Kidney (tissue), 14 donors: ENCODE measurements around the gene MSRB1. TPM values are rescaled to one million over a fixed set of nuclear protein-coding genes. Genes with fewer than 3 reads are reported as not detected.
A peak's percentile ranks its signal among the peaks of the same experiment; 100 is the strongest.

Experiments
- DNase-seq, 5 donors: peaks; one replicate each; pipeline ENCODE4 v3.0.0-alpha.2; 2013 to 2020
- FAIRE-seq: peaks from 2 replicates; lab custom pipeline; 2012; peaks lifted over from hg19 to GRCh38; lab: Jason Lieb, UNC
- H3K27ac ChIP-seq, 2 donors: one replicate each; pipeline ENCODE4 v1.7.0; 2013; ENCODE audit warnings: low read depth in 2 of 2, low read length in 2 of 2, inconsistent platforms in 1 of 2
- H3K27me3 ChIP-seq: one replicate; pipeline ENCODE4 v1.7.1; 2013; ENCODE audit warnings: low read length, inconsistent platforms; ENCODE audit not compliant: control insufficient read depth, insufficient read depth
- H3K36me3 ChIP-seq, 3 donors: one replicate each; pipeline versions ENCODE4 v1.7.0 to v1.7.1; 2013; ENCODE audit warnings: low read length in 3 of 3, control low read depth in 1 of 3, inconsistent platforms in 1 of 3; ENCODE audit not compliant: insufficient read depth in 3 of 3, control insufficient read depth in 2 of 3
- H3K4me1 ChIP-seq, 3 donors: one replicate each; pipeline versions ENCODE4 v1.7.0 to v1.7.1; 2013; ENCODE audit warnings: low read length in 3 of 3, inconsistent platforms in 1 of 3, low read depth in 1 of 3; ENCODE audit not compliant: control insufficient read depth in 2 of 3, insufficient read depth in 2 of 3
- H3K4me3 ChIP-seq, 3 donors: one replicate each; pipeline versions ENCODE4 v1.7.0 to v1.8.1; 2013; ENCODE audit warnings: low read length in 3 of 3, control low read depth in 1 of 3, inconsistent platforms in 1 of 3
- H3K9ac ChIP-seq, 3 donors: one replicate each; pipeline versions ENCODE4 v1.7.0 to v1.7.1; 2013; ENCODE audit warnings: low read length in 3 of 3, control low read depth in 1 of 3, inconsistent platforms in 1 of 3
- H3K9me3 ChIP-seq, 3 donors: one replicate each; pipeline versions ENCODE4 v1.7.0 to v1.7.1; 2013; ENCODE audit warnings: low read length in 3 of 3, control low read depth in 1 of 3, inconsistent platforms in 1 of 3; ENCODE audit not compliant: control insufficient read depth in 2 of 3, insufficient read depth in 1 of 3
- intact Hi-C: fragments of 100-400 bp; cut with DNase I; formaldehyde crosslinking; loops from one replicate; pipeline ENCODE4 v1.11.1; 2022
- polyA plus RNA-seq: library from polyadenylated mRNA; stranded (reverse); fragments of 350-450 nt; fragmentation: Illumina TruSeq; extraction: RNeasy Lipid Tissue Mini Kit (QIAGEN cat#74804); gene quantifications from one replicate; pipeline ENCODE4 v1.2.3, GENCODE V29; 2014; ENCODE audit warnings: low read depth, low replicate concordance; ENCODE audit not compliant: insufficient read depth
- total RNA-seq: library from RNA; stranded (reverse); fragmentation: NEBNext Ultra II Directional; extraction: Animal tissue kit (Norgen Biotek cat#: 25700); gene quantifications from one replicate; pipeline ENCODE4 v1.2.1, GENCODE V29; 2021
- TF ChIP-seq, protein P1 (sequence below): IDR thresholded peaks from 3 replicates; pipeline ENCODE4 v1.5.1; 2012; ENCODE audit warnings: mild to moderate bottlenecking, moderate library complexity, borderline replicate concordance; ENCODE audit not compliant: insufficient read depth; ENCODE audit errors: extremely low read depth
- donor health status: control.
- donor health status: control.
- donor health status: control.
- donor health status: control.
- donor health status: control.
- donor health status: DM: yes; HTN: yes; CAD: no.
- donor health status: Normal renal cell carcinoma (clear cell type).

Gene MSRB1
- total and polyA plus RNA-seq, 2 donors from 2014 or later: 32.0 to 189 TPM

GRCh38 chr16:1929578-1930337 lies 13.2 kb downstream of the MSRB1 start:
- H3K4me1 ChIP-seq: no peaks in the 10 kb centered on the region
- no peak overlapping the region for H3K9ac ChIP-seq
- DNase-seq (peak; percentile 91 to 96 (median 94)), FAIRE-seq (no peak)
- no peaks in the 10 kb centered on the region for H3K27me3 ChIP-seq
- H3K27ac ChIP-seq: no peak overlapping the region
- no peaks in the 10 kb centered on the region for H3K36me3 ChIP-seq
- peak overlapping the region in 2 of 3 donors; percentile 24 to 53 for H3K4me3 ChIP-seq
- intact Hi-C loops: loop anchor here (10.0 kb wide), 1 partner anchor 75 kb away; no protein-coding TSS in a partner anchor
- H3K9me3 ChIP-seq: no peaks in the 10 kb centered on the region
- TF ChIP-seq, protein P1, sequence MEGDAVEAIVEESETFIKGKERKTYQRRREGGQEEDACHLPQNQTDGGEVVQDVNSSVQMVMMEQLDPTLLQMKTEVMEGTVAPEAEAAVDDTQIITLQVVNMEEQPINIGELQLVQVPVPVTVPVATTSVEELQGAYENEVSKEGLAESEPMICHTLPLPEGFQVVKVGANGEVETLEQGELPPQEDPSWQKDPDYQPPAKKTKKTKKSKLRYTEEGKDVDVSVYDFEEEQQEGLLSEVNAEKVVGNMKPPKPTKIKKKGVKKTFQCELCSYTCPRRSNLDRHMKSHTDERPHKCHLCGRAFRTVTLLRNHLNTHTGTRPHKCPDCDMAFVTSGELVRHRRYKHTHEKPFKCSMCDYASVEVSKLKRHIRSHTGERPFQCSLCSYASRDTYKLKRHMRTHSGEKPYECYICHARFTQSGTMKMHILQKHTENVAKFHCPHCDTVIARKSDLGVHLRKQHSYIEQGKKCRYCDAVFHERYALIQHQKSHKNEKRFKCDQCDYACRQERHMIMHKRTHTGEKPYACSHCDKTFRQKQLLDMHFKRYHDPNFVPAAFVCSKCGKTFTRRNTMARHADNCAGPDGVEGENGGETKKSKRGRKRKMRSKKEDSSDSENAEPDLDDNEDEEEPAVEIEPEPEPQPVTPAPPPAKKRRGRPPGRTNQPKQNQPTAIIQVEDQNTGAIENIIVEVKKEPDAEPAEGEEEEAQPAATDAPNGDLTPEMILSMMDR: peak; percentile 99

DNA sequence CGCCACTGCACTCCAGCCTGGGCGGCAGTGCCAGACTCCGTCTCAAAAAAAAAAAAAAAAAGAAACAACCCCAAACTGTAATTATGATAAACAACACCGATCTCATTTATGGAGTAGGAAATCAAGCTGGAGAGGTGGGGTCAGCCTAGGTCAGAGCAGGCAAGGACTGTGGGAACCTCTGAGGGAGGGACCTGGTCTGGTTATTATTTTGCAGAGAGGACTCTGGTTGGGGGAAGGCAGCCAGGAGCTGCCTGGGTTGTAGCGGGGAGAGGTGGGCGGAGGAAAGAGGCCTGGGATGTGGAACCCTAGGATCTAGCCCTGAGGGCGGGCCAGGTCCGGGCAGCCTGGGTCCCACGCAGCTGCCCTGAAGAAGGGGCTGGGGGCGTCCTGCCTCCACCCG lies 13.9 kb downstream of the MSRB1 start:
- Histone ChIP-seq H3K4me3 (peak overlapping the region in 1 of 3 donors; percentile 53), H3K36me3 (no peaks in the 10 kb centered on the region), H3K27me3 (no peaks in the 10 kb centered on the region), H3K4me1 (no peaks in the 10 kb centered on the region), H3K27ac (no peak overlapping the region), H3K9ac (no peak overlapping the region), H3K9me3 (no peaks in the 10 kb centered on the region)
- DNase-seq: peak in 2 of 5 donors; percentile 54 to 77
- intact Hi-C loops: loop anchor here (10.0 kb wide), 1 partner anchor 74 kb away; no protein-coding TSS in a partner anchor
- no peak for FAIRE-seq
- TF ChIP-seq, protein P1: no peak

DNA sequence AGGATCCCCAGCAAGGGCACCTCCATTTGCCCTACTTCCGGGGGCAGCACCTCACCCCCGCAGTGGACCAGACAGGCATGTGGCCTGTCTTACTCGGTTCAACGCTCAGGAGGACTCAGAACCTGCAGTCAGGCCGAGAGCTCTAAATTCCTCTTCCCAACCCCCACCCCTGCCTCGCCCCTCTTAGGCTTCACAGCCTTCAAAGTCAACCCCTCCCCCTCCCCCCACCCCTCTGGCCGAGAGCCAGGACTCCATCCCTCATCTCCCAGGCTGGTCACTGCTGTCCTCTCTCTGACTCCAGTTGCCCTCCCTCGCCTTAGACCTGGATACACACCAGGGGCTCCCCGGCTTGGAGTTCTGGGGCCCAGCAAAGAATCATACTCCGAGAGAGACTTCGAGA lies 16.7 kb downstream of the MSRB1 start:
- peaks cover 7% of the 10 kb centered on the region for H3K27me3 ChIP-seq
- intact Hi-C loops: loop anchor here (10.0 kb wide), 1 partner anchor 71 kb away; no protein-coding TSS in a partner anchor
- no peak for FAIRE-seq

More for the DNA sequence above, 16.7 kb downstream of the MSRB1 start:
- no peak overlapping the region for H3K4me3 ChIP-seq
- TF ChIP-seq, protein P1: no peak
- H3K9ac ChIP-seq: no peak overlapping the region
- H3K27ac ChIP-seq: no peak overlapping the region
- no peaks in the 10 kb centered on the region for H3K36me3 ChIP-seq
- no peaks in the 10 kb centered on the region for H3K9me3 ChIP-seq
- DNase-seq: peak in 3 of 5 donors; percentile 57 to 76 (median 71)
- H3K4me1 ChIP-seq: no peaks in the 10 kb centered on the region
